G401.6 (cell line): Measurements from ENCODE around the gene SMIM14.
"Not testable (repeated sequence)": the region's sequence is repeated elsewhere in the genome, so short reads cannot be mapped to it uniquely, and the experiment has no call there.

Source experiments
- FAIRE-seq: peaks from 2 replicates; lab custom pipeline; 2012; peaks lifted over from hg19 to GRCh38; lab: Jason Lieb, UNC

The SMIM14 gene

GRCh38 chr4:39596971-39597370 lies 41.7 kb downstream of the SMIM14 start:
- FAIRE-seq: no peak

- no peak for FAIRE-seq
These were observed 47.4 kb downstream of the SMIM14 start for GRCh38 chr4:39591290-39591689.

GRCh38 chr4:39587881-39588280 lies 50.8 kb downstream of the SMIM14 start:
- FAIRE-seq: no peak

- FAIRE-seq: no peak
These were observed 63.7 kb downstream of the SMIM14 start for GRCh38 chr4:39574946-39575345.

- no peak for FAIRE-seq
These were observed 67.2 kb downstream of the SMIM14 start for GRCh38 chr4:39571504-39571903.

- FAIRE-seq: no peak
These were observed 67.6 kb downstream of the SMIM14 start for GRCh38 chr4:39571054-39571453.

GRCh38 chr4:39569209-39569608 lies 69.5 kb downstream of the SMIM14 start:
- FAIRE-seq: no peak

DNA sequence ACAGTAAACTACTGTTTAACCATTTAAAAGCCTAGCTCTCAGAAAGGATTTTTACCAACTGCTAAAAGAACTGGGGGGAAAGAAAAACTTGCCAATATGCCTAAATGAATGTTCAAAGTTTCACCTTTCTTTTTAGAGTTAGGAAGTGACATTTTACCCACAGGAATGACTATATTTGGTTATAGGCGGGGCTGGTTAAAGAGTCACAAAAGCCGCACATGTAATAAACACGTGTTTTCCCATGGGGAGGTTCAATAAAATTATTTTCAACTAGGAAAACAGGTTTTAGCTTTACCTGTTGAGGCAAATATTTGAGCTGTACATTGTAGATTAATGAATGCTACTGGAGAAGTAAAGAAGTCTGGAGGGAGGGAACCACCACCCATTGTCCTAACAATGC lies 69.9 kb downstream of the SMIM14 start:
- FAIRE-seq: no peak

DNA sequence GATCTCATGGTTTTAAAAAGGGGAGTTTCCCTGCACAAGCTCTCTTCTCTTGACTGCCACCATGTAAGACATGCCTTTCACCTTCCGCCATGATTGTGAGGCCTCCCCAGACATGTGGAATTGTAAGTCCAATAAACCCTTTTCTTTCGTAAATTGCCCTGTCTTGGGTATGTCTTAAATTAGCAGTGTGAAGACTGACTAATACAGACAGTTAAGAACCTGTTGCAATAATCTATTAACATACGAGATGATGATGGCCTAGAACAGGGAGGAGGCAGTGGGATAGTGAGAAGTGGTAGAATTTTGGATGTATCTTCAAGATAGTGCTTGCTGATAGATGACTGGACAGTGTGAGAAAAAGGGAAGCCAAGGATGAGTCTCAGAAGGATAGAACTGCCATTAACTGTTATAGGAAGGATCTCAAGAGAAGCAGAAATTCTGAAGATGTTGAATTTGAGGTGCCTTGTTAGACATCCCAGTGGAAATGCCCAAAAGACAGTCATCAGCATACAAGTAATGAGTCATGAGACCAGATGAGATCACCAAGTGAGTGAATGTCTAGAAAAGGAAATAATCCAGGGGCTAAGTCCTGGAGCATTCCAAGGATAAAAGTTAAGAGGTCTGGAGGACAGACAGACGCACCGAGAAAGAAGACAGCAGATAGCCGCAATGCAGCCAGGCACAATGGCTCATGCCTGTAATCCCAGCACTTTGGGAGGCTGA lies 72.6 kb downstream of the SMIM14 start:
- no peak for FAIRE-seq

DNA sequence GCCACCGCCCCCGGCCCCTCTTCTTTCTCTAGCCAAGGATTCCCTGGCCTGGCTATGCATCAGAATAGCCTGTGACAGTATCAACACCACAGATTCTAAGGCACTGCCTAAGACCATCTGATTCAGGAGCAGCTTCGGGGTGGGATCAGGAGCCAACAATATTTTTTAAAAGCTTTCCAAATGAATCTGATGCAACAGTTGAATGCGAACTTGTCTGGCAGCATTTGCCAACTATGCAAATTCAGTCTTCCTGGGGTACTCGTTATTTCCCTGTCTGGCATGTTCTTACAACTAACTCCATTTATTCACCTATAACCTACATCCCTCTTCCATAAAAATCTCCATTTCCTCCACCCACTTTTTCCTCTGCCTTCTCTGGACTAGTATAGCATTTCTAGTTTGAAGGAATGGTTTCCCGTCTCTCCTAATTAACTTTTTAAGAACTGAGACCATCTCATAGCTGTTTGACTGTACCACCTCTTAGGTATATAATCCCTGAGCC lies 75.3 kb downstream of the SMIM14 start:
- FAIRE-seq: no peak

- no peak for FAIRE-seq
These were observed 75.9 kb downstream of the SMIM14 start for GRCh38 chr4:39562792-39563191.

DNA sequence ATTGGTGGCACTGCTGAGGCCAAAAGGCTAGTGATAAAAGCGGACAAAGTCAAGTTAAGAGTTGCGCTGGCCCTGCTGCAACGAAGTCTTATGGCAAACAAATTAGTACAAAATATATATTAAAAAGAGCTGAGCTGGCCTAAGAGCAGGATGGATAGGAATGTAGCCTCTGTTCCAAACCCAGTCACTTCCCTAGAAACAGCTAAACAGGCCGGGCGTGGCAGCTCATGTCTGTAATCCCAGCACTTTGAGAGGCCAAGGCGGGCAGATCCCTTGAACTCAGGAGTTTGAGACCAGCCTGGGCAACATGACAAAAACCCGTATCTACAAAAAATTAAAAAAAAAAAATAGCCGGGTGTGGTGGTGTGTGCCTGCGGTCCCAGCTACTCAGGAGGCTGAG lies 79.0 kb downstream of the SMIM14 start:
- no peak for FAIRE-seq

- FAIRE-seq: no peak
These were observed 83.2 kb downstream of the SMIM14 start for GRCh38 chr4:39555472-39555871.

DNA sequence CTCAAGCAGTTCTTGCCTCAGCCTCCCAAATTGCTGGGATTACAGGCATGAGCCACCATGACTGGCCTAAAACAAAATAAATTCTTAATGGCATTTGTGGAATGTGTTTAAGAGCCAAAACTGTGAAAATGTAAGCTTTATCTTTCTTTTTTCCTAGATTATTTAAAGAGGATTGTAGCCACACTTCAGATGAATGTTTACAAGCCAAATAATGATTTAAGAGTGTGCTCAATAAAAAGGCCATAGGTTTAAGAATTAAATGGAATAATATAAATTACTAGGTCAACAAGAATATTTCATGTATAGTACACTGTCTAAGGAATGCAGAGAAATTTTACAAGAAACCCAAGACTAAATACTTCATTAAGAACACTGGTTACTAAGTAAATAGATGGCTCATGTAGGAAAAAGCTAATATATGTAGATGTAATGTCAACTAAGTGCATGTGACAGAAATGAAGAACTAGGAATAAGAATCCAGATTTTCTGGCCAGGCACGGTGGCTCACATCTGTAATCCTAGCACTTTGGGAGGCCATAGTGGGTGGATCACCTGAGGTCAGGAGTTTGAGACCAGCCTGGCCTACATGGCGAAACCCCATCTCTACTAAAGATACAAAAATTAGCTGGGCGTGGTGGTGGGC lies 90.1 kb downstream of the SMIM14 start:
- peak; percentile 77 for FAIRE-seq

GRCh38 chr4:39544580-39545315 lies 93.9 kb downstream of the SMIM14 start:
- FAIRE-seq: no peak

DNA sequence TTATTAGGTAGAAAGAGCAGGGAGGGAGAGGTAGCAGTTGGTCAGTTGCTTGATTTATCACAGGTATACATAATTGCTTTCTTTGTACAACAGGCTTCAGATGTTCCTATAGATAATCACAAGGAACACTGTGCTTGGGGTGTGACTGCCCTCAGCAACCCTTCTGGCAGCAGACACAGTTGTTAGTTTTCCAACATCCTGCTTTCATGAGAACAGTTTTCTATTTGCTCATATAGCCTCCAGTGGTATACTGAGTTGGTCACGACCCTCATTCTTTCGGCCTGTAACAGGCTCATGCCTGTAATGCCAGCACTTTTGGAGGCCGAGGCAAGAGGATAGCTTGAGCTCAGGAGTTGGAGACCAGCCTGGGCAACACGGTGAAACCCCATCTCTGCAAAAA lies 94.6 kb downstream of the SMIM14 start:
- not testable (repeated sequence) for FAIRE-seq

- no peak for FAIRE-seq
These were observed 95.6 kb downstream of the SMIM14 start for GRCh38 chr4:39543034-39543433.

DNA sequence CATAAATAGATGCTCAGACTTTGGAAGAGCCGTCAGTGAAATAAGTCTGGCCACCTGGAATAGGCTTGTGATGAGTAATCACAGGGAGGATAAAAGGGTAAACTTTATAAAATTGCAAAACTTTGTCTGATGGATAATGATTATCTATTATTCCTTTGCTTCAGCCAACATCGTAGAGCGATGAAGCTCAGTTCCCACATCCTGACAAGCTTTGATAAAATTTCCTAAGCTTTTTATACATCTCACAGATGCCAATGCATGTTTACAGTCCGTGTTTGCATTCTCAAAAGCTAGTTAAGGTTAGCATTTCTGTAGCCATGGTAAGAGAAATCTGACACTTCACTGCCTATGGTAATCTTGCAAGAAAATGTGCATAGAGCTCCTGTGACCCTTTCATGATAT lies 96.1 kb downstream of the SMIM14 start:
- no peak for FAIRE-seq

- no peak for FAIRE-seq
These were observed 96.6 kb downstream of the SMIM14 start for GRCh38 chr4:39541987-39542610.

- no peak for FAIRE-seq
These were observed 99.5 kb downstream of the SMIM14 start for GRCh38 chr4:39539089-39539611.

DNA sequence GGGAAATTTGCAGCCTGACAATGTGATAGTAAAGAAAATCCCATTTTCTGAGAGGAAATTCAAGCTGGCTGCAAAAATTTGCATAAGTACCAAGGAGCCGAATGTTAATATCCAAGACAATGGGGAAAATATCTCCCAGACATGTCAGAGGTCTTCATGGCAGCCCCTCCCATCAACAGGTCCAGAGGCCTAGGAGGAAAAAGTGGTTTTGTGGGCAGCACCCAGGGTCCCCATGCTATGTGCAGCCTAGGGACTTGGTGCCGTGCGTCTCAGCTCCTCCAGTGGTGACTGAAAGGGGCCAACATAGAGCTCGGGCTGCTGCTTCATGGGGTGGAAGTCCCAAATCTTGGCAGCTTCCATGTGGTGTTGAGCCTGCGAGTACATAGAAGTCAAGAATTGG lies 105.1 kb downstream of the SMIM14 start:
- FAIRE-seq: no peak

- FAIRE-seq: not testable (repeated sequence)
These were observed 106.4 kb downstream of the SMIM14 start for GRCh38 chr4:39532237-39532636.

- no peak for FAIRE-seq
These were observed 108.0 kb downstream of the SMIM14 start for GRCh38 chr4:39530682-39531081.
